Activated naive CD4-positive, alpha-beta T cell treated with Interleukin-2 at 50 U/mL for 16 hours (primary cell): Measurements from ENCODE around the gene DYNLT3.

Experiments used
- DNase-seq: peaks from one replicate; pipeline ENCODE4 v3.0.0-alpha.2; 2020

Gene DYNLT3

DNA sequence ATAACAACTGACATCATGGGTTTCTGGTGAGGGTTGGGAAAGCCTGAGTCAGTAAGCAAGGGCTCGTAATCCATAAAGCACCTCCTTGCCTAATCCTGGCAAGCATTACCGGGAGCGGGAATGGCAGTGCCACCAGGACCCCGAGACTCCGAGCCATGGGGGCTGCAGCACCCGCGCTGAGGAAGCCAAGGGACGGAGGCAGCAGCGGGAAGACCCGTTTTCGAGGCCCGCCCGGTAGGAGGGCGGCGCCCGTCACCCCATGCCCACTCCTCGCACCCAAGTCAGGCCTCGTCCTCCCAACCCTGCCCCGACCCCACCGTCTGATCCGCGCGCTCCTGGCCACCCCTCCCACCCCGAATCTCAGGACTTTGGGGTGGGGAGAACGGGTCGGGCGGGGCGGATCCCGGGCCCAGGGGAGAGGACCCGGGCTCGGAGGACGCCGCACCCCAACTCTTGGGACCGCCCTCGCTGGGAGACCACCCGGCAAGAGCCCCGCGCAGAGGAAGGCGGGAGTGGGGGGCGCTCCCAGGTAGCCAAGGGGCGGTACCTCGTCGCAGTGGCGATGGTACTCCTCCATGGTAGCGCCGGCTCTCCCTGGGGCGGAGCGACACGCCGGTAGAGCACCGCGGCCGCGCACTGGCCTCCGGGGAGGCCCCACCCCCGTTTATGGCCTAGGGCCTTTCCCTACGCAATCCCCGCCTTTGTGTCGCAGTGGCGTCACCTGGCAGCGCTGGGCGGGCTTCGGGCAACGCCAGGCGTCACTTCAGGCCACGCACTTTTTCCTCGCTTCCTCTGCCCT, at the start of gene DYNLT3:
DYNLT3 (minus strand) TSS at position 638 of the 799 bp plus-strand sequence; CDS start at position 577, 61 bp downstream.
- peak; percentile 82 for DNase-seq

DNA sequence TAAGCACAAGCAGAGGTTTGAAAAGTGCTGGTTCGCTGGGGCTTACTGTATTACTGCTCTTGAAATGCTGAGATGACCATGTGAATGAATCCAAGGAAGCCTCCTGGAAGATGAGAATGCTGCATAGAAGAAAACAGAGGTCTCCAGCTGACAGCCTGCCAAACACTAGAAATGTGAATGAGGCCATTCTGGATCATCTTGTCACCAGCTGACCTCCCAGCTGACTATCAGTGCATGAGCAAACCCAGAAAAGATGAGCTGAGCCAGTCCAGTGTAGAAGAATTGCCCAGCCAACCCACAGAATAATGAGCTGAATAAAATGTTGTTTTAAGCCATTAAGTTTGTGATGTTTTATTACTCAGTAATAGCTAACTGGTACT, 49.1 kb upstream of the DYNLT3 start:
- DNase-seq, result no peak

DNA sequence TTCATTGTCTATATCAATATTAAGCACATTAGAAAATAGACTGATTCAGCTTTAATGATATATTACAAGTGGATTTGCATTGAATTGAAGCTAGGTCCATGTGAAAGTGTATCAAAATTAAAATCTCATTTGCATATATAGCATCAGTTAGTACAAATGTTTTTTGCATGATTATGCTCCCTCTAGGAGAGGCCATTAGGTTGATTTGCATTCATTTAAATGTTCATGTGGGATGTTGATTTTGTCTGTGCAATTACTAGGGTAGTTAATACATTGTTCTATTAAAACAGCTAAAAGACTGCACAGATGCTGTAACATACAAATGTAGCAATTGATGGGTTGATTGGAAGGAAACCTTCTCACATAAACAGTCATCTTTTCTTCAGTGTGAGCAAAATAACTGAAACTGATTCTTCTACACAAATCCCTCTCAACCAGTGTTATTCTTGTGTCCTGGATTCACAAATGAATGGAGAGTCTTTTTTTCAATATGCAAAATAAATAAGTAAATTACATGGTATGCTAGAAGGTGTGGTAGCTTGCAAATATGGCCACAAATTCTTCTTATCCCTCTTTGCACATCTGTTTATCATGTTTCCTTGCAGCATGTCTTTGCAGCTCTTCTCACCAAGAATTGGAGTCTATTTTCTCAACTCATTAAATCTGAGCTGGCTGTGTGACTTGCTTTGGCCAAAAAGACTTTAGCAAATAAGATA, 48.6 kb upstream of the DYNLT3 start:
- DNase-seq, result no peak

DNA sequence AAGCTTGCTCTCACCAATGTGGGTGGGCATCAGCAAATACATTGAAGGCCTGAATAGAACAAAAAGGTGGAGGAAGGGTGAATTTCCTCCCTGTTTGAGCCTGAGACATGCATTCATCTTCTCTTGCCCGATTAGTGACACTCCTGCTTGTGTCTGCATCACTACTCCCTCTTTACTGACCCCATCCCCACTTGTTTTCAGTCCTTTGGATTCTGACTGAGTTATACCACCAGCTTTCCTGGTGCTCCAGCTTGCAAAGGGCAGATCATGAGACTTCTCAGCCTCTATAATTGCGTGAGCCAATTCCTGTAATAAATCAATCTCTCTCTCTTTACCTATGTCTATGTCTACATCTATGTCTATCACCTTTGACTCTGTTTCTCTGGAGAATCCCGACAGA, 47.4 kb upstream of the DYNLT3 start:
- no peak for DNase-seq

DNA sequence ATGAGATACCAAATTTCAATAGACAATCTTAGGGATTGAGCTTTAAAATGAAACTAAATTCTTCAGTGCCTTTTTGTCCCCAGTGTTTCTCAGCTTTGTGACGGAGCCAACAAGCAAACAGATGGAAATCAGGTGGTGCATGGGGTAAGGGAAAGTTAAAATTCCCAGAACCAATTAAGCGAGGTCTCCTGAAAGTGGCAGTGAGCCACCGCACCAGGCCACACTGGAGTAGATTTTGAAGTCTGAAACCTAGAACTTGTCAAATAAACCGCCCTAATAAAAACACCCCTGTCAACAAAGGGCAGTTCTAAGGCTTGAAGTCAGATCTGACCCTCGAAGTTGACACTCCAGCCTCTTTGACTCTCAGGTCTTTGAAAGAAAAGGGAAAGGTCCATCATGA, 40.6 kb upstream of the DYNLT3 start:
- DNase-seq, result no peak

DNA sequence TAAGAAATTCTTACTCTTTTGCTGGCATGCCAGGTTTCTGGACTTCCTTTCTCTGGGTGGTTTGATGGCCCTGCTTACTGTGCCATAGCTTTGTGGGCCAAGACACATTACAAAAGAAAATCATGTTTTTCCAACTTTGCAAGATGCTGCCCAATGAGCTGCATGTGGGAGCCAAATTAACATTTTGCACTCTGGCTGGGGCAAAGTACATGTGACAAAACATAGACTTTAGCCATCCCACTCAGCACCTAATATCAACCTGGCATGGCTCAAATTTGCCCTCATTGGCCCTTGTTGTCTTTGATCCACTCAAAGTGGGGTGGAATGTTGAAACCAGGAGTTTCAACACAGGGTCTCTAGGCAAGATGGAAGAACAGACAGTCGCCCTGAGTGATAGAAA, 40.0 kb upstream of the DYNLT3 start:
- no peak for DNase-seq

DNA sequence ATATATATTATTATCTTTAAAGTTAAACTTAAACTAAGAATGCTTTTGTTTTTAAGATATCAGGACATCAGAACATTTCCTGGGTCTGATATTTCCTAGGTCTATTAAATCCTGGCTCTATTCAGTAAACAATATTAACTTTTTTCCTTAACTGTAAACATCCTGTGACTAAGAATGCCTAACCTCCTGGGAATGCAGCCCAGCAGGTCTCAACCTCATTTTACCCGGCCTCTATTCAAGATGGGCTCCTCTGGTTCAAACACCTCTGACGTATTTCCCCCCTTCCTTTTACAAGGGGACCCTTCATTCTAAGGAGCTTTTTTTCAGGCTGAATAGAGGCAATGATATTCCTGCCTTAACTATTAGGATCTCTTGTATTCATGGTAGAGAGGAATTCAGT, 35.8 kb upstream of the DYNLT3 start:
- DNase-seq, result no peak

DNA sequence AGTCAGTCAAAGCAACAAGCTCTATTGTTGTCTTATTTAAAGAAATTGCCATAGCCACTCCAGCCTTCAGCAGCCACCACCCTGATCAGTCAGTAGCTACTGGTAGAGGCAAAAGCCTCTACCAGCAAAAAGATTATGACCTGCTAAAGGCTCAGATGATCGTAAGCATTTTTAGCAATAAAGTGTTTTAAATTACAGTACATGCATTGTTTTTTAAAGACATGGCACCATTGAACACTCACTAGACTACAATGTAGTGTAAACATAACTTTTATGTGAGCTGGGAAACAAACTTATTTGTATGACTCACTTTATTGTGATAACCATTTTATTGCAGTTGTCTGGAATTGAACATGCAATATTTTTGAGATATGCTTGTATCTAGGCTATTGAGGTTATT, 32.3 kb upstream of the DYNLT3 start:
- no peak for DNase-seq

GRCh38 chrX:37876716-37877115, 29.3 kb upstream of the DYNLT3 start:
- DNase-seq, result no peak

GRCh38 chrX:37875675-37876074, 28.3 kb upstream of the DYNLT3 start:
- no peak for DNase-seq

DNA sequence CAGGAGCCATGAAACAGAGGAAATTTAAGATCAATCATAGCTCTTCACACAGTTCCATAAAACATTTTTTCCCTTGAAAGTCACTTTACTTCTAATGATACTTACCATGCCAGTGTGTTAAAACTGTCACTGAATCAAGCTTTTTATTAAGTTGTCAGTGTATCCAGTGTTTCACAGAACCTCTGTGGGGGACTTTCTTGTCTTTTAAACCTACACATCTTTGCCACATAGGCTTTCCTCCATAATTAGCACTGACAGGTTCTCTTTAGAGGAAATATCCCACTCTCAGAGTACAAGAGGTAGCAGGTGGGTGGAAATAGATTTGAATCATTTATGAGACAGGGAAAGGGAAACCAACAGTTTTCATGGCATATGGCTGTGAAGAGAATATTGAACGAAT, 25.8 kb upstream of the DYNLT3 start:
- DNase-seq, result no peak

GRCh38 chrX:37872303-37872655, 24.9 kb upstream of the DYNLT3 start:
- no peak for DNase-seq

GRCh38 chrX:37871626-37872302, 24.4 kb upstream of the DYNLT3 start:
- DNase-seq, result peak; percentile 4

DNA sequence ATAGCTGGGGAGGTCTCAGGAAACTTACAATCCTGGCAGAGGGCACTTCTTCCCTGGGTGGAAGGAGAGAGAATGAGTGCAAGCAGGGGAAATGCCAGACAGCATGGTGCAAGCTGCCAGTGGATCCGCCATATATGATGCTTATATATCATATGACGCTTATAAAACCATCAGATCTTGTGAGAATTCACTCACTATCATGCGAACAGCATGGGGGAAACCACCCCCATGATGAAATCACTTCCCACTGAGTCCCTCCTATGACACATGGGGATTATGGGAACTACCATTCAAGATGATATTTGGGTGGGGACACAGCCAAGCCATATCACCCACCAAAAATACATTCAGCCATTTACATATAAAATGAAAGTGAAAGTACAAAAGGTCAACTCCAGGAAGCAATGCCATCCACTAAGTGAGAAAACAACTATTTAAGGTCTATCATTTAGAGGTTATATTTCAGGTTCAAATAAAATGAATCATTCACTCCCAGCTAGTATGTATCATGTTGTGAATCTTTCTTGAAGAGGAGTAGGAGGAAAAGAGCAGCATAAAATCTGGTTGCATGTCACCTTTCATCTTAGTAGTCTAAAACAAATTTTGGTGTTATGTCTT, 20.3 kb upstream of the DYNLT3 start:
- no peak for DNase-seq

DNA sequence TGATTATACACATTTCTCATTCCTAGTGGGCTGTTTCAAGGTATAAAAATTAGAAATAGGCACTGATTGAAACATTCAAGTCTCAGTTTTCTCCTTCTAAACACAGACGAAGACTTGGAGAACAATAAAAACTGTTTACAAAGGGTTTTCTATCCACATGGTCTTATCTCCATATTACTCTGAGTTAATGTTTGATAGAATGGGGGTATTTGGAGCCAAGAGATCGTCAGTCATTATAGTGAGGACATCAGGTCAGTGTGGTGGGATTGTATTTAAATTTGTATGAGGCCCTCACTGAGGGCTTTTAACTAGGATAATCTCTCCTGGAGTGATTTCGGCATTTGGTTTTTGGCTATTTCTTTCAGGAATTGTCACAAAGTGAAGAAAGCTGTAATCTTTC, 16.4 kb upstream of the DYNLT3 start:
- no peak for DNase-seq

DNA sequence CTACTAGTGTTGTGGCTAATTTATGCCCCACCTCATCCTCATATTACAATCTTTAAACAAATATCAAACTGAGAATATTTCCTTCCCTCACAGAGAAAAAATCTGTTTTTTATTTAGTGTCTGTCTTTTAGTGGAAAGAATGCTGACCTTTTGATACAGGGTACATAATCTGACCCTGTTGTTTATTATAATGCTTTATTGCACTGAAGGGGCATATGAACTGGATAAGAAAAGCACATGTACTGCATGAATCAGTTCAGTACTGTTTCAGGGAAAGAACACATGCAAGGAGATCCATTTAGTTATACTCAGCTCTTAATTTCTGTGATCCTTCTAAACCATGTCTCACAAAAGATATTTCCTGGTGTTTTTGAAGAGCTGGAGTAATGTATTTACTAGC, 15.5 kb upstream of the DYNLT3 start:
- DNase-seq, result no peak

DNA sequence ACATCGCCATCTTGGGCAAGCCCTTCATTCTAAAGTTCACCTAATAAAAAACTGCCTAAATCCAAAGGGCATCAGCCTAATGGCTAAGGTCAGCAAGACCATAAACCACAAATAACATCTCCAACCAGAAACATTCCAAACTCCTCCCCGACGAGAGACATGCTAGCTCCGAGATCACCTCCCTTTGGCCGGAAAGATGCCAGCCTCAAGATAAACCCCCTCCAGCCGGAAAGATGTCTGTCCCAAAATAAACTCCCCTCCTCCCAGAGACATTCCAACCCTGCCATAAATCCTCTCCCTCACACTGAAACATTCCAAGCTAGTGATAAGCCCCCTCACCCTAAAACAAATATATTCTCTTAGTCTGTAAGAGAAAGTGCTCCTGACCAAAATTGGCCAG, 13.3 kb upstream of the DYNLT3 start:
- DNase-seq, result no peak

DNA sequence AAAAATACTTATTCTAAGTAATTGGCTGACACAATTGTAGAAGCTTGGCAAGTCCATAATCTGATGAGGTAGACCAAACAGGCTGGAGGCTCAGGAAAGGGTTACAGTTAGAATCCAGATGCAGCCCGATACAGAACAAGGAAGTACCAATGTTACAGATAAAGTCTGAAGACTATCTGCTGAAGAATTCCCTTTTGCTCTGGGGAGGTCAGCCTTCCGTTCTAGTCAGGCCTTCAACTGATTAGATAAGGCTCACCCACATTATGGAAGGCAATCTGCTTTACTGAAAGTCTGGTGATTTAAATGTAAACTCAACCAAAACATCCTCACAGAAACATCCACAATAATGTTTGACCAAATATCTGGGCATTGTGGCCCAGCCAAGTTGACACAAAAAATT, 7.4 kb upstream of the DYNLT3 start:
- DNase-seq, result no peak

DNA sequence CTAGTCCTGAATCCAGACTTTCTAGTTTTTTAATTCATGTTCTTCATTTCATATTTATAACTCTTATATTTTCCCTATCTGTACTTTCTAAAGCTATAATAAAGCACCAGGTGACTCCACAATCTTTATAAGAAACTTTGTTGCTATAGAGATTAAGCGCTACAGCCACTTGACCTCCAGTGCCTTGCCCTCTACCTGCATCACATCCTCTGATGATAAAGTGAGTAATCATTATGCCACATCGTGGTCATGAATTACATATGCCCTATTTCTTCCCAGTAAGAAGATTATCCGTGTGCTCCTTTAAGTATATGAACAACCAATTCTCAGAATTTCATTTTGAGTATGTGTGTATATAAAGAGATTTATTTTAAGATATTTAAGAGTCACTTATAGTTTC, 6.8 kb upstream of the DYNLT3 start:
- no peak for DNase-seq

GRCh38 chrX:37847733-37848197, 394 bp upstream of the DYNLT3 start:
- DNase-seq, result no peak

- no peak for DNase-seq
These were observed 825 bp downstream of the DYNLT3 start for GRCh38 chrX:37846558-37846933.

- DNase-seq, result no peak
These were observed 1.2 kb downstream of the DYNLT3 start for GRCh38 chrX:37846141-37846540.

GRCh38 chrX:37844622-37845021, 2.7 kb downstream of the DYNLT3 start:
- no peak for DNase-seq

DNA sequence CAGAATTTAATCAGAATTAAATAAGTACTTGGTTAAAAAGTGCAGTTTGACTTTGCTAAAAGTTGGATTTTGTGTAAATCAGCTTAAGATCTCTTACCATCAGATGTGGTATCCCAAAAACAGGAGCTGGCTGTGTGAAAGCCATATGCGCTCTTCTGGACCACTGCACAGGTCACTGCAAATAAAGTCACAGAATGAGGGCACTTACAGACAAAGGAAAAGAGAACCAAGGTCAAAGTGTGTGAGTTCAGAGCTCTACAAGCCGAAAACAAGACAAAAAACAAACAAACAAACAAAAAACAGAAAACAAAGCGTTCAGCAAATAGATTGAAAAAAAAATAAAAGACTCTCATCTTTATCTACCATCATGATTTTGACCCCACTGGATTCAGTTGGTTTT, 6.4 kb downstream of the DYNLT3 start:
- no peak for DNase-seq
